Pons (tissue), 1 donor: Measurements from ENCODE around the gene PAFAH1B1.

ENCODE experiments used
- DNase-seq: peaks from one replicate; pipeline ENCODE4 v3.0.0-alpha.2; 2016; ENCODE audit warnings: low spot score

PAFAH1B1 gene

DNA sequence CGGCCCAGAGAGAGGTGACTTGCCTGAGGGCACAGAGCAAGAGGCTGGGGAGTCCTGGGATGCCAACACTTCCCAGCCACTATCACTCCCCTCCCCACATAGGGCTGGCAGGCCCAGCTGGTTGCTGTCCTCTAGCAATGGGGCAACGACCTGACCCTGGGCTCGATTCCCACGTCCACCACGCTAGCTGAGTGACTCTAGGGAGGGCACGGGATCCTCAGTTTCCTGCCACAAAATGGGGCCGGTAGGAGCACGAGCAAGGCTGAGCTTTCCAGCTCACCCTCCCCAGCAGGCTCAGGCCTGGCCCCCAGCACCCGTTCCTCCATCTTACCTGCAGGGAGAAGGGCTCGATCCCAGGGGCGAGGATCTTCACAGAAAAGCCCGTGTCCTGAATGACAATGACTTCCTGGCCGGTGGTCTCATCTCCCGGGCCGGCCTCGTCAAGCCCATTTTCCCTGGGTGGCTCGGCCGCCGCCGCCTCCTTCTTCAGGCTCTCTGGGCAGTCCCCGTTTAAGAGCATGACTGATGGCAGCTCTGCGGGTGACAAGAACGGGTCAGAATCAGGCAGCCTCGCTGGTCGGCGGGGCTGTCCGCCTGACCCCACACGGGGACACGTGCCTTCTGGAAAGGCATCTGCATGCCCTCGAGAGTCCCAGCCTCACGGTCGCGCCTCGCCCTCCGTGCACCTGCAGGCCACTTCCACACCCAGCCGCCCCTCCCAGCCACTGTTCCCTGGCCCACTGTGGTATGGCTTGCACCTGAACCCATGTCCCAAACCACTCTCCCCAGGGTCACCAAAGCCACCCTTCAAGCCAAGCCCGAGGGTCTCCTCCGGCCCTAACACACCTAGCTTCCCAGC, 110.8 kb downstream of the PAFAH1B1 start:
- no peak for DNase-seq

DNA sequence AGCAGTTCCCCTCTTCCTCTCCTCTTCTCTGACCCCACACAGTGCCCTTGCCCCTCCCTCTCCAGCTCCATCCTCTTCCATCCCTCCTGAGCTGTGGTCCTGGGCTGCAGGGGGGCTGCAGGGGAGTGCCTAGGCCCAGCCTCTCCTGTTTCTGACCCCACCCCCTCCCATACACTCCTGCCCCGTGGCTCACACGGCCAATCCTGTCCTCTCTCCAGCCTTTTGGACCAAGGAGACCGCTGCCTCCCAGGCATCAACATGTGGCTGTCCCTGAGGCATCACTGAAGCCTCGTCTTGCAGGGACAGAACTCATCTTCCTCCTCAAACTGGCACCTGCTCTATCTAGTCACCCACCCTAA, 111.4 kb downstream of the PAFAH1B1 start:
- DNase-seq: no peak

- no peak for DNase-seq
Measured at GRCh38 chr17:2705263-2705662, 111.8 kb downstream of the PAFAH1B1 start.

DNA sequence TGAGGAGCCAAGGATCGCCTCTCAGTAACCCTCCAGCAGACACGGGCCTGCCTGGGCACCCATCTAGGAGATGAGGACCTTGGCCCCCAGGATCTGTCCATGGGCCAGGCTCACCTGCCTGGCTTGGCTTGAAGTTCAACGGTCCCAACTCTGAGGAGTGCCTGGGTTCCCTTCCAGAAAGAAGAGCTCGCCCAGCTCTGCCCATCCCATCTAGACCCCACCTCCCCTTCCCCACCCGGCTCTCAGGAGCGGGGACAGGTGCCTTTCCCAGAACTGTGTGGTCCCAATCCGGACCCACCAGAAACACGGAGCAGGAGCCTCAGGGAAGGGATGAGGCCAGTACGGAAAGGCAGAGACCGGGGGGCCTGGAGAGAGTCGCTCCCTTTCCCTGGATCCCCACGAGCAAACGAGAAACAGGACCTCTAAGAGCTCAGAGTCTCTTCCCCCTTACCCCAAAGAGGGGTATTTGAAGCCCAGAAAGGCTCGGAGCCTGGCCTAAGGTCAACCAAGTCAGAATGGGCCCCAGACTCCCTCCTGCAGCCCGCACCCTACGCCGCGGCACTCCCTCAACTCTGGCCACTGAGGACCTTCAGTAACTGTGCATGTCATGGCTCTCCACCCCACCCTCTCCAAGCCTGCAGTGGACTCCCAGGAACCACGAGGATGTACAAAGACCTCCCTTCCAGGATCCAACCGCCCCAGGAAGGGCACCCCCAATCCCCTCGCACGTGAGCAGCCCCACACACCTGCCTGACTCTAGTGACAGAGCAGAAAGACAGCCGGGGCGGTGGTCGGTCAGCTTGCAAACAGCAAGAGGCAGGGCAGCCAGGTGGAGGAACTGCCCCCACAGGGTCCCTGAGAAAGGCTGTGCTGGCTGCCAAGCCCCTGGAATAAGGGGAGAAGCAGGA, 112.7 kb downstream of the PAFAH1B1 start:
- no peak for DNase-seq

DNA sequence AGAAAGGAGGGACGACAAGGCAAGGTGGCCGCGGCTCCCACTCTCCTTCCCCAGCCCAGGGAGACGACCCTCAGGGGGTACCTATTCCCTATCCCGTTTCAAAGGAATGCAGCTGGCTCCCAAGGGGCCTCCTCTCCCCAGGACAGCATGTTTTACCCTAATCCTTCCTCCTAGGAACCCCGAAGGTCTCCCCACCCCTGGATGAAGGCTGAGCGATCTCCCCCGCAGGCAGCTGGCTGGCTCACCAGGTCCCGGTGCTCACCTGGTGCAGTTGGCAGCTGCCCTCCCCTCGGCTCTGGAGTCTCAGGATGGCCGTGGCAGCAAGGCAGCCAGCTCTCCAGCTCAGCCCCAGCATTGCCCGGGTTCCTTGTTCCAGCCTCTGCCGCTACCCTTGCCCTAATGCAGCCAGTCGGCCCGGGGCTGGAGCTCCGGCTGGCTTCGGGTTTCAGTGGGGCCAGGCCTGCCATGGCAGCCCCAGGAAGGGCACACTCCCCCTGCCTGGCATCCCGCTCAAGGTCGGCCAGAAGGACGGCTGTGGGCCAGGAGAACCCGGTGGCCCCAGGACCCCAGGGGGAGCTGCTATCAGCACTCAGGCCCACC, 113.6 kb downstream of the PAFAH1B1 start:
- no peak for DNase-seq

DNA sequence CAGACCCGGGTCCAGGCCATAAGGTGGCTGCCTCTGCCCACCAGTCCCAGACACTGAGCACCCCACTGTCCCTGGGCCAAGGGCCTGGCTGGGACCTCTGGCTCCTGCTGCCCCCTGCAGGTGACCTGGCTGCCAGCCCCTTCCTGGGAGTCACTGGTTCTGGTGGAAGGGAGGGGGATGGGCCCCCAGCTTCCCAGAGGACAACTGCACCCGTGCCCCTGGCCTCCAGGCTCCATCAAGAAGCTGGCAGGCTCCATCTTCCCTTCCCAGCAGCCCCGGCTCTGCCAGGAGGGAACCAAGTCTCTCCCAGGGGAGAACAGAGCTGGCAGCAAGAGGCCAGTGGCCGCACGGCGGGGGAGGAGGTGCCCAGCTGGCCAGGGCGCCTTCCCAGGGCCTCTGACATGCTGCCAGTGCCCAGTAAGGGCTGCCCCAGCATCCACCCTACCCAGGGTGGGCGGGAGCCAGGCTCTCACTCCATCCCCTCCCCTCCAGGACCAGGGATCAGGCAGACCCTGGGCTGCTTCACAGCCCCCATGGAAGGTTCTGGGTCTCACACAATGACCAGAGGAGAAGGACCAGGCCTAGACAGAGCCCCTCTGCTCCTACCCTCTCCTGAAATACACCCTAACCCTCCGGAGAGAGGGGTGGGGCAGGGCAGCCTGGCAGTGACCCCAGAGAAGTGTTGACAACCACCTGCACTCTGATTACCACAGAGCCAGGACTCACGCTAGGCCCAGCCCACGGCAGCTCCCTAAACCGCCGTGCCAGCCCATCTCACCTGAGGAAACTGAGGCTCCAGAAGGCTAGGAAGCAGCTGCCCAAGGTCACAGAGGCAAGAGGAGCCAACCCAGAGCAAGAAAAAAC, 114.5 kb downstream of the PAFAH1B1 start:
- DNase-seq: peak; percentile 48

DNA sequence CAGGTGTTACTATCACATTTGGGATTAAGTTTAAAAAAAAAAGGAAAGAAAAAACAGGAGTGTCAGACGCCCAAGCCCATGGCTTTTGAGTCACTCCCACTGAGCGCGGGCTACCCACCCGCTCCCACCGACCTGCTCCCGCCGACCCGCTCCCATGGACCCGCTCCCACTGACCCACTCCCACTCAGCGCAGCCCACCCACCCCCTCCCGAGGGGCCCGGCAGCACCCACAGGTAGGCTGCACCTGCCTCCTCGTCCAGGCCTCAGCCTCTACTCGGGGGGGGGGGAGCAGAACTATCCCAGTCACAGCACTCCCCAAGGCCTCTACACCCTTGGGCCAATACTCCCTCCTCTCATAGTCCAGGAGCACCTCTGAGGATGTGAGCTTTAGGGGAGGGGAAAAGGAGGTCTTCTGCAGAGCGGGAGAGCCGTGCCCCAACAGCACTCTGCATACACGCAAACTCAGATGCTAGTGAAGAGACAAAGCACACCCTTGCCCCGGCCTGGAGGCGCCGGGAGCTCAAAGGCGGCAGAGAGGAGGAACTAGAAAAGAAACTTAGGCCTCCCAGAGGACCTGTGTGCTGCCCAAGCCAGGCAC, 115.2 kb downstream of the PAFAH1B1 start:
- no peak for DNase-seq

- no peak for DNase-seq
Measured at GRCh38 chr17:2709183-2709661, 115.8 kb downstream of the PAFAH1B1 start.

GRCh38 chr17:2710071-2710802, 116.8 kb downstream of the PAFAH1B1 start:
- no peak for DNase-seq

GRCh38 chr17:2710803-2711607, 117.6 kb downstream of the PAFAH1B1 start:
- no peak for DNase-seq

DNA sequence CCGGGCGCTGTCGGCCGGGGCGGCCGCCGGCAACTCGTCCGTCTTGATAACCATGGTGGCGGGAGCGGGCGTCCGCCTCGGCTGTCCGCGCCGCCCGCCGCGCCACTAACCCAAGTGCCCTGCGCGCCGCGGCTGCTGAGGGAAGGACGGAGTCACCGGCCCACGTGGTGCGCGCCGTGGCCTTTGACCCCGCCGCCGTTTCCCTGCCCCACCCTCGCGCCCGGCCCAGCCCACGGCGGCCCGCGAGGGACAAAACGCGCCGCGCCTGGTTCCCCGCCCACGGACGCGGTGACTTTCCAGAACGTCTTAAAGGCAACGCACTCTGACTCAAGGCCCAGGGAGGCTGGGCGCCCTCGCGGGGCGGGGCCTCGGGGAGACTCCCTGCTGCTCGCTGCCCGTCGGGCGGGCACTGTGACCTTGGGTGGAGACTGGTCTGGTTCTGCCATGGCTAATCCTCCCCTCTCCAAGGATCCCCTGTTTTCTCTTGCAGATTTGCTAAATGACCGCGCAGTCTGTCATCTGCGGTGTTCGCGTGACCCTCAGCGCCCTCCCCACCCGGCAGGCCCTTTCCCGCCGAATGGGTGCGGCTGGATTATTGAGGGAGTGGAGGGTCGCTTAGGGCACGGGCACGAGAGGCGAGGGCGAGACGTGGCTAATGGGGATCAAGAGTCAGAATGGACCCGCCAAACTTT, 118.3 kb downstream of the PAFAH1B1 start, which contains the start of gene CLUH:
CLUH (minus strand) TSS at position 157 of the 692 bp plus-strand sequence; CDS start at position 54, 103 bp downstream.
- DNase-seq: peak; percentile 95

DNA sequence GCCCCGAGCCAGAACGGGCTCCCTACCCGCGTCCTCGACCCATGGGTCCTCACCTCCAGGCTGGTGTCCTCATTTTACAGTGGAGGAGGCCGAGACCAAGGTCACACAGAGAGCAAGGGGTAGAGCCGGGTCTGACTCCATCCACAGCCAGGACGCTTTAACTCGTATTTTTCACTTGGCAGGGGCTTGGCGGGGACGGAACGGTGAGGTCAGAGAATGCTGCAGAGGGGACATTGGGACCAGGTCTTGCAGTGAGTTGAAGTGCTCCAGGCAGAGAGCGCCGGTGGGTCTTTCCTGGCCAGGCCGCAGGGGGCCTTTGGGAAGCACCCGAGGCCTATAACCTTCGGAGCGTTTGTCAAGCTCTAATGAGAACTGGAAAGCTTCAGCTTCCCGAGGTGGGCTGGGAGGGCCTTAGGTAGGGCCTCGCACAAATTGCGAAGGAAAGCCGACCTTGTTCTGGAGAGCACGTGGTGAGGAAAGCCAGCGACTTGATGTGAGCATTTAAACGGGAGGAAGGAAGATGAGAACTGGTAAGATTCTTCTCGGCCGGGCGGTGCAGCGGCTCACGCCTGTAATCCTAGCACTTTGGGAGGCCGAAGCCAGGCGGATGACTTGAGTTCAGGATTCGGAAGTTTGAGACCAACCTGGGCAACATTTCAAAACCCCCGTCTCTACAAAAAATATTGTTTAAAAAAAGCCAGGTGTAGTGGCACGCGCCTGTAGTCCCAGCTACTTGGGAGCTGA, 119.0 kb downstream of the PAFAH1B1 start:
- no peak for DNase-seq

DNA sequence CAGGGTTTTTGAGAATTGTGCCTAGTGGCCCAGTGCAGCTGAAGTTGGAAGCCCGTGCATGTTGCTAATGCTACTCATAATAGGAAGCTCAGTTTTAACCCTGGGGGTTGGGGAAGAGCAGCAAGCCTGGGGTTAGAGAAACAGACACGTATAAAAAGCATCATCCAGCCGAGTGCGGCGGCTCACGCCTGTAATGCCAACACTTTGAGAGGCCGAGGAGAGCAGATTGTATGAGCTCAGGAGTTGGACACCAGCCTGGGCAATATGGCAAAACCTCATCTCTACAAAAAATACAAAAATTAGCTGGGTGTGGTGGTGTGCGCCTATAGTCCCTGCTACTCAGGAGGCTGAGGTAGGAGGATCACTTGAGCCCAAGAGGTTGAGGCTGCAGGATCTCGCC, 120.4 kb downstream of the PAFAH1B1 start:
- no peak for DNase-seq

GRCh38 chr17:2716649-2717048, 123.2 kb downstream of the PAFAH1B1 start:
- no peak for DNase-seq

DNA sequence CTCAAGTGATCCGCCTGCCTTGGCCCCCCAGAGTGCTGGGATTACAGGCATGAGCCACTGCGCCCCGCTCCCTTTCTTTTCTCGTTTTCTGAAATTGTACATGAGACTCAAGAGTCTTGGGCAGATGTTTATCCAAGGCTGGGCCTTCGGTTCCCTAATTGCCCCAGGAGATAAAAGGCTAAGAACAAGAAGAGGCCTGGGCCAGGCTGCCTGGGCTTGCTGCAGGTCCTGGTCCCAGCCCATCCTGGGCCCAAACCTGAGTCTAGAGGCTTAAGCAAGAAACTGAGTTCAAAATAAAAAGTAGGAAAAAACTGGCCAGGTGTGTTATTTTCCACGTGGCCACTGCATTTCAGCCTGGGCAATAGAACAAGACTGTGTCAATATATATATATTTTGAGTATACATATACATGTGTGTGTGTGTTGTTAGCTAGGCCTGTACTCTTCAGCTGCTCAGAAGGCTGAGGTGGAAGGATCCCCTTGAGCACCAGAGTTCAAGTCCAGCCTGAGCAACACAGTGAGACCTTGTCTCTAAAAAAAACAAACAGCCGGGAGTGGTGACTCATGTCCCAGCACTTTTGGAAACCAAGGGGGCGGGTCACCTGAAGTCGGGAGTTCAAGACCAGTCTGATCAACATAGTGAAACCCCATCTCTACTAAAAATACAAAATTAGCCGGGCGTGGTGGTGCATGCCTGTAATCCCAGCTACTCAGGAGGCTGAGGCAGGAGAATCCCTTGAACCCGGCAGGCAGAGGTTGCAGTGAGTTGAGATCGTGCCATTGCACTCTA, 124.9 kb downstream of the PAFAH1B1 start:
- DNase-seq: no peak

- no peak for DNase-seq
Measured at GRCh38 chr17:2719861-2720260, 126.4 kb downstream of the PAFAH1B1 start.

- DNase-seq: no peak
Measured at GRCh38 chr17:2721603-2722002, 128.1 kb downstream of the PAFAH1B1 start.
